HepG2 (cell line): ENCODE data around the gene RLF. TPM values are rescaled to one million over a fixed set of nuclear protein-coding genes. Genes with fewer than 3 reads are reported as not detected.

ENCODE experiments used
- AGO1 ChIP-seq: fragments of 200-400 bp; formaldehyde crosslinking; IDR thresholded peaks from 2 replicates; pipeline ENCODE4 v1.6.1; 2017; ENCODE audit warnings: mild to moderate bottlenecking, low read depth, low read length, moderate library complexity; ENCODE audit not compliant: poor library complexity, severe bottlenecking
- DZIP1 ChIP-seq: sonication (generic); formaldehyde crosslinking; IDR thresholded peaks from 2 replicates; pipeline ENCODE4 v1.5.0; 2020; ENCODE audit warnings: mild to moderate bottlenecking, missing genetic modification reagents
- EHMT2 ChIP-seq: fragments of 200-600 bp; sonication (generic); IDR thresholded peaks from 2 replicates; pipeline ENCODE4 v1.7.0; 2017; ENCODE audit warnings: antibody characterized with exemption, low read depth, low read length, borderline replicate concordance
- GFI1 ChIP-seq: sonication (generic); formaldehyde crosslinking; IDR thresholded peaks from 2 replicates; pipeline ENCODE4 v1.5.0; 2020; ENCODE audit warnings: missing genetic modification reagents, mild to moderate bottlenecking, borderline replicate concordance
- HCFC1 ChIP-seq: fragments of 150-350 bp; IDR thresholded peaks from 2 replicates; pipeline ENCODE4 v1.6.1; 2014; ENCODE audit warnings: low read depth, low read length
- HOMEZ ChIP-seq: IDR thresholded peaks from 2 replicates; pipeline ENCODE4 v1.6.1; 2016; ENCODE audit warnings: low read depth
- IKZF5 ChIP-seq: IDR thresholded peaks from 2 replicates; pipeline ENCODE4 v1.6.1; 2018; ENCODE audit warnings: missing genetic modification reagents, mild to moderate bottlenecking, missing compliant biosample characterization
- ISL2 ChIP-seq: sonication (generic); formaldehyde crosslinking; IDR thresholded peaks from 2 replicates; pipeline ENCODE4 v1.5.0; 2020; ENCODE audit warnings: missing genetic modification reagents
- KLF16 ChIP-seq, 2 experiments: sonication (generic) in 1 of 2; formaldehyde crosslinking in 1 of 2; IDR thresholded peaks; 2 replicates each; pipeline versions ENCODE4 v1.6.1 to v1.8.0; 2016 to 2023; ENCODE audit warnings: missing genetic modification reagents in 2 of 2, missing compliant biosample characterization in 1 of 2
- NFE2L1 ChIP-seq: sonication (generic); formaldehyde crosslinking; IDR thresholded peaks from 2 replicates; pipeline ENCODE4 v1.4.0; 2020; ENCODE audit warnings: missing genetic modification reagents, mild to moderate bottlenecking, borderline replicate concordance
- POLR2A ChIP-seq, 2 experiments: IDR thresholded peaks; 2 replicates each; pipeline ENCODE4 v1.6.1; 2011; ENCODE audit warnings: low read depth in 2 of 2, low read length in 2 of 2, mild to moderate bottlenecking in 1 of 2, moderate library complexity in 1 of 2; ENCODE audit not compliant: insufficient read depth in 1 of 2
- SATB2 ChIP-seq: sonication (generic); formaldehyde crosslinking; IDR thresholded peaks from 2 replicates; pipeline ENCODE4 v1.5.0; 2020; ENCODE audit warnings: missing genetic modification reagents
- TEF ChIP-seq: sonication (generic); formaldehyde crosslinking; IDR thresholded peaks from 2 replicates; pipeline ENCODE4 v1.5.0; 2020; ENCODE audit warnings: missing genetic modification reagents
- TRIM22 ChIP-seq: fragments of 450-650 bp; IDR thresholded peaks from 2 replicates; pipeline ENCODE4 v1.6.1; 2017
- ZBTB7A ChIP-seq: sonication (generic); formaldehyde crosslinking; IDR thresholded peaks from 2 replicates; pipeline ENCODE4 v1.8.0; 2022; ENCODE audit warnings: mild to moderate bottlenecking, missing genetic modification reagents
- ZMYM4 ChIP-seq: sonication (generic); formaldehyde crosslinking; IDR thresholded peaks from 2 replicates; pipeline ENCODE4 v1.8.1; 2023; ENCODE audit warnings: mild to moderate bottlenecking, missing genetic modification reagents
- ZNF530 ChIP-seq: sonication (generic); formaldehyde crosslinking; IDR thresholded peaks from 2 replicates; pipeline ENCODE4 v1.5.0; 2020; ENCODE audit warnings: low read depth, mild to moderate bottlenecking, missing genetic modification reagents
- ZNF557 ChIP-seq: sonication (generic); formaldehyde crosslinking; IDR thresholded peaks from 2 replicates; pipeline ENCODE4 v1.4.0; 2020; ENCODE audit warnings: missing genetic modification reagents
- ZNF605 ChIP-seq: sonication (generic); formaldehyde crosslinking; IDR thresholded peaks from 2 replicates; pipeline ENCODE4 v1.8.0; 2022; ENCODE audit warnings: mild to moderate bottlenecking, missing genetic modification reagents
- ZNF614 ChIP-seq: IDR thresholded peaks from 2 replicates; pipeline ENCODE4 v1.6.1; 2018; ENCODE audit warnings: missing biosample characterization, missing genetic modification reagents, inconsistent platforms, borderline replicate concordance
- ZNF672 ChIP-seq: sonication (generic); formaldehyde crosslinking; IDR thresholded peaks from 2 replicates; pipeline ENCODE4 v1.8.1; 2022; ENCODE audit warnings: missing genetic modification reagents
- ZNF841 ChIP-seq: sonication (generic); formaldehyde crosslinking; IDR thresholded peaks from 2 replicates; pipeline ENCODE4 v1.8.1; 2023; ENCODE audit warnings: missing genetic modification reagents, borderline replicate concordance
- ZNF879 ChIP-seq: sonication (generic); formaldehyde crosslinking; IDR thresholded peaks from 2 replicates; pipeline ENCODE4 v1.8.1; 2023; ENCODE audit warnings: missing genetic modification reagents
- polyA plus RNA-seq, 8 experiments: library from polyadenylated mRNA; depleted of rRNA in 3 of 8; stranded (reverse) in 7 of 8; unstranded in 1 of 8; fragments of >200 nt; fragmentation: Illumina TruSeq in 4 of 8; extraction: Trizol in 4 of 8; gene quantifications; 2 replicates each; pipeline versions ENCODE4 v1.2.1 to v1.2.3, GENCODE V29; 2011 to 2016; ENCODE audit warnings: low read depth in 4 of 8, missing spikeins in 1 of 8, mixed read lengths in 1 of 8; ENCODE audit not compliant: insufficient read depth in 1 of 8
- total RNA-seq, 5 experiments: library from RNA; depleted of rRNA; stranded (reverse); fragments of >200 nt; fragmentation: Illumina TruSeq; extraction: Trizol; gene quantifications; 2 replicates each; pipeline ENCODE4 v1.2.3, GENCODE V29; 2016; ENCODE audit warnings: low read depth in 1 of 5

RLF gene
- total and polyA plus RNA-seq, 2 of the 13 experiments (the other 11 are each of a cell fraction or from before 2014, with no cell fraction given): 9.0 to 15.7 TPM

GRCh38 chr1:40161125-40161887 is at the start of gene RLF (continued):
- TF ChIP-seq IKZF5 (CRISPR knock-in tag) (peak; percentile 53; the same call in 1 of the 2 replicates), POLR2A (IDR thresholded peaks at IDR 0.05; ENCODE audit: insufficient read depth in 1 of 2, low read depth in 2 of 2, low read length in 2 of 2) (peak; percentile 93 to 96), EHMT2 (no peak), ISL2 (CRISPR knock-in tag) (peak; percentile 75; the same call in 1 of the 2 replicates), KLF16 (CRISPR knock-in tag; IDR thresholded peaks at IDR 0.05) (0 out of 4 replicates have a peak, but pooled peaks of 1 of the 2 experiments have one; percentile 36), ZNF557 (CRISPR knock-in tag) (0 out of 2 replicates have a peak, but pooled peaks have one; percentile 84), HOMEZ (CRISPR knock-in tag) (0 out of 2 replicates have a peak, but pooled peaks have one; percentile 27), GFI1 (peak; percentile 47; the same call in 1 of the 2 replicates), ZNF672 (CRISPR knock-in tag) (no peak), ZBTB7A (CRISPR knock-in tag) (0 out of 2 replicates have a peak, but pooled peaks have one; percentile 46), DZIP1 (CRISPR knock-in tag) (no peak), TRIM22 (no peak), ZNF530 (CRISPR knock-in tag) (peak; percentile 82; the same call in 1 of the 2 replicates), ZMYM4 (peak; percentile 98), TEF (CRISPR knock-in tag) (no peak), ZNF605 (CRISPR knock-in tag) (peak; percentile 76), SATB2 (CRISPR knock-in tag) (no peak), ZNF614 (CRISPR knock-in tag) (peak; percentile 95), NFE2L1 (CRISPR knock-in tag) (no peak), HCFC1 (peak; percentile 83), ZNF841 (CRISPR knock-in tag) (no peak), ZNF879 (CRISPR knock-in tag) (no peak), AGO1 (no peak)
